Activated CD4-positive, alpha-beta T cell treated with anti-CD3 and anti-CD28 coated beads, Interleukin-2, Interleukin-6, amounts not matched to agents 100 ng/mL and 50 ng/mL, durations not matched to agents 16 hours and 8 hours (primary cell): ENCODE measurements around the gene COPZ2.
"Not testable (repeated sequence)": the region's sequence is repeated elsewhere in the genome, so short reads cannot be mapped to it uniquely, and the experiment has no call there.

Source experiments
- DNase-seq: peaks from one replicate; pipeline ENCODE4 v3.0.0-alpha.2; 2020

COPZ2 gene

DNA sequence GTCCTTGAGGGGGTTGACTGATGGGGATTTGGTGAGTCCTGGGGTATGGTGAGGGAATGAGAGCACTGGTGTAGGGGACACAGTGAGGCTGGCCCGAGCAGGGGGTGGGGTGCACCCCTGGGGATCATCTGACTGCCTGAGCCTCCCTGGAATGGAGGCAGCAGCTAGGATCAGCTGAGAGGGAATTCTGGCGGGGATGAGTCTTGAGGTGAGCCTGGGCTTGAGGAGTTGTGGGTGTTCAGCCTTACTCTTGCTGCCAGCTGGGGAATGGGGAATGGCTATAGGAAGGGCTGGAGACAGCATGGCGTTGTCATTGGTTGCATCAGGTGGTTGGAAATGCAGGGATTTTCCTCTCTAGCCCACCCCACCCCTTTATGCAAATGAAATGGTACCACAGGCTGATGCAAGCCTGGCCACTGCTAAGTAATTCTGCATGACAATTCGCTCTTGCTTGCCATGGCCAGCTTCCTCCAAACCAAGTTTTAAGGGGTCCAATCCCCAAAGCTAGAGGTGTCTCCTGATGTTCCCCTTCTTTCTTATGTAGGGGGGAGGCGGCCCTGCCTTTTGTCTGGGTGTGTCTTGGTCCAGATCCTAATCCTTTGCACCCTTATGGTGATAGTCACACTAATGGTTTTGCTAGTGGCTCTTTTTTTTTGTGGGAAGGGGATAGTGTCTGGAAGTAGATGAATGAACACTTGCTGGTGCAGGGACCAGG, 18.1 kb upstream of the COPZ2 start:
- DNase-seq: peak; percentile 70

DNA sequence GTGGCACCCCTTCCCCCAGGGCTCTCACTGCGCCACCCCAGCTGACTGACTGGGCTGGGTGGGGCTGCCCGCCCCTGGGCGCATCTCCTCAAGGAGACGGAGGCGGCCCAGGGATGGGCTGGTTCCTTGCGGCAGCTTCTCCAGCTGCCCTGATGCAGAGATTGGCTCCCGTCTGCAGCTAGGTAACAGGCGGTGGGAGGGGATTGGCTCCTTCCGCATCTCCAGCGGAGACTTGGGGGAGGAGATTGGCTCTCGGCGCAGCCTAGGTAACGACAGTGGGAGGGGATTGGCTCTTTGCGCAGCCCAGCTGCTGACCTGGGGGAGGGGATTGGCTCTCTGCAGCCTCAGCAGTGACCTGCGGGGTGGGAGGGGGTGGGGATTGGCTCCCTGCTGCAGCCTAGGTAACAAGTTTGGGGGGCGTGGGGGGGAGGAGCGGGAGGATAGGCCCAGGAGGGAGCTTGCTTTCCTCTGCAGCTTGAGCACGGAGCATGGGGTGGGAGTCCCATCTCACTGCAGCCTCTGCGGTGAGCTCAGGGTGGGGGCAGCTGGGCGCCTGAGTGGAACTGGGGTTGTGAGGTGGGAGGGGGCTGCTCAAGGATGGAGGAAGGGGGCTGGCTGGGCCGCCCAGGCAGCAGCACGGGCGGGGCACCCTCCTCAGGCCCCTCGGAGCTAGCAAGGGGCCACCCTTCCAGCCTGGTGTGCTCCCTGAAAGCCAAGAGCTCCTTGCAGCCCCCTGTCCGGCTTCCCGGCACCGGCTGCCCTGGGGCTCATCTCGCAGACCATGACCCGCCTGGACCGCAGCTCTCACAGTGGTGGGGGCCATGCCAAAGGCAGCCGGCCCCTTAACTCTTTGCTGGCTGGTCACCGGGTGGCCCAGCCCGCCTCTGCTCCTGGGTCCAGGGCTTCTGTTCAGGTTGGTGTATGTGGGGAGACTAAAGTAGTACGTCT, 16.9 kb upstream of the COPZ2 start:
- DNase-seq: no peak

DNA sequence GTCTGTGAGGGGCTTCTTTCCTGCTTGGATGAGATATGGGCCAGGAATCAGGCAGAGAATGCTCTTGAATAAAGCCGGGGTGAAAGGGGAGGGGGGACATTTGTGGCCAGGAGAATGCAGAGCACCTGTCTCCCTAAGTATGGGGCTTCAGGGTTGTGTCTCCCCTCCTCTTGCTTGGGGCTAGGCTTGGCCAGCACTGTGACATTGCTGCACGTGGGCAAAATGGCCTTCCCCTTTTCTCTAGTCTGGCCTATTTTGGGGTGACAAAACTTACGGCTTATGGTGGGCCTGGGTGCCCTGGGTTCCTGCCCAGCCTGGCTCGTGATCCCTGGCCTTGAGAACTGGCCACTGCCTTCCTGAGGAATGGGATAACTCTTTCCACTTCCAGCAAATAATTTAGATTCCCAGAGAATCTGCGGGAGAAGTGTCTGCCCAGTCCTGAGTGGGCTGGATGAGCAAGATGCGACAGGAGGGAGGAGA, 16.2 kb upstream of the COPZ2 start:
- no peak for DNase-seq

DNA sequence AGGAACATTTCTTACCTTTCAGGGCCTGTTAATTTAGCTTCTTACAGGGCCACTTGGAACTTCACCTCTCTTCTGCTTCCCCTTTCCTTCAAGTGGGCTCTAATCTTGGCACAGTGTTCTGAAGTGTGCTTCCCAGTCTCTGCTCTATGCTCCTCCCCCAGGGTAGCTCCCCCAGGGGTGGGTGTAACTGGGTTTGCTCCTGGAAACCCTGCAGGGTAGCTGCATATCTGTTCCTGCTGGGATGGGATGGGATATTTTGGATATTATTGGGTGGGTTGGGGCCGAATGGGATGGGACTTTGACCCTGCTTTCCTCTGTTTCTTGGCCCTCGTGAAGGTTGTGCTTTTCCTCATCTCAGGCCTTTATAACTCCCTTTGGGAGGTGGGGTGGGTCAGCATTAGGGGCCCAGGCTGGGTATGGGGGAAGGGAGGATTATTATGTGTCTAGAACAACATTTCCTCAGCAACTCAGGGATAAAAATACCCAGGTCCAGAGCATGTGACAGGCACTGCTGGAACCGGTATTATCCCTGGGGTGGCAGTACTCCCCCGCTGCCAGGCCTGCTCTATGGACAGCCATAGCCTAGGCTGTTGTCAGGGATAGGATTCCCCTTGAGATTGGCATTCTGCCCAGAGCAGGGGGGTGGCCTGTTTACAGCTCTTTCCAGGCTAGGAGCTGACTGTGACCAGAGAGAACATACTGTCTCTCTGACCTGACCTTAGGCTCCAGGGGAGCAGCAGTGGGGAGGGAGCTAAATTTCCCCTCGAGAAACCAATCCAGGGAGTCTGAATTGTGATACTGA, 15.6 kb upstream of the COPZ2 start:
- DNase-seq: no peak

DNA sequence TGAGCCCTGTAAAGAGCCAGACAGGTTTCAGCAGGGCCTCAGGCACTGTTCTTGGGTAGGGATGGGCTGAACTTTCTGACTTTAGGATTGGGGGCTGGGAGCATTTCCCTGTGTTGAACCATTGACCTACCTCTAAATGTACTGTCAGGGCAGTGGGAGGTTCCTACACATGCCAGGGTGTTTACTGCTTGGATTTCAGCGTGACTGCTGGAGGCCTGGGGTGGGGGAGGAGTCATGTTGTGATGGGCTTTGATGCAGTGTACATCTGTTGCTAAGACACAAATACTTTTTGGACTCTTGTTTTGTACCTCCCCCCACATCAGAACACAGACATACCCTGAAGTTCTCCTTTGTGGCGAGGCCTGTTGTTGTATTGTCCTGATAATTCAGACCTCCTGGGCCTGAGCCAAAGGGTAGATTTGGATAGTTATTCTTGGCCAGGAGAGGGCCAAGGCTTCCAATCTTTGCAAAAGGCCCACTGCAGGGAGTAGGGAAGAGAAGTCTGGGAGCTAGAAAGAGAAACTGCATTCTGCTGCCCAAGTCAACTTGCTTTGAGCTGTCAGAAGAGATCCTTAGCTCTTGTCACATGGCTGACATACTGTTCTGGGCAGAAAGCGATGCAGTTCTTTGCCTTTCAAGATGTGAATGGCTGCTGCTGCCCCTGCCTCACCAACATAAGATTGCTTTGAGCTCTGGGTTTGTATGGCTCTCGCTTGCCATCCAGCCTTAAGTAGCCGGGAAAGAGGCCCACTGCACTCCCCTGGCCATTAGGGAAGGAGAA, 14.3 kb upstream of the COPZ2 start:
- no peak for DNase-seq

DNA sequence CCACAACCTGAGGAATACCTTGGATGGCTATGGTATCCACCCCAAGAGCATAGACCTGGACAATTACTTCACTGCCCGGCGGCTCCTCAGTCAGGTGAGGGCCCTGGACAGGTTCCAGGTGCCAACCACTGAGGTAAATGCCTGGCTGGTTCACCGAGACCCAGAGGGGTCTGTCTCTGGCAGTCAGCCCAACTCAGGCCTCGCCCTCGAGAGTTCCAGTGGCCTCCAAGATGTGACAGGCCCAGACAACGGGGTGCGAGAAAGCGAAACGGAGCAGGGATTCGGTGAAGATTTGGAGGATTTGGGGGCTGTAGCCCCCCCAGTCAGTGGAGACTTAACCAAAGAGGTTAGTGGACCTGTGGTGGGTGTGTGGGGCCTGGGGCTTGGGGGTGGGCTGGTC, 13.7 kb upstream of the COPZ2 start:
- DNase-seq: no peak

DNA sequence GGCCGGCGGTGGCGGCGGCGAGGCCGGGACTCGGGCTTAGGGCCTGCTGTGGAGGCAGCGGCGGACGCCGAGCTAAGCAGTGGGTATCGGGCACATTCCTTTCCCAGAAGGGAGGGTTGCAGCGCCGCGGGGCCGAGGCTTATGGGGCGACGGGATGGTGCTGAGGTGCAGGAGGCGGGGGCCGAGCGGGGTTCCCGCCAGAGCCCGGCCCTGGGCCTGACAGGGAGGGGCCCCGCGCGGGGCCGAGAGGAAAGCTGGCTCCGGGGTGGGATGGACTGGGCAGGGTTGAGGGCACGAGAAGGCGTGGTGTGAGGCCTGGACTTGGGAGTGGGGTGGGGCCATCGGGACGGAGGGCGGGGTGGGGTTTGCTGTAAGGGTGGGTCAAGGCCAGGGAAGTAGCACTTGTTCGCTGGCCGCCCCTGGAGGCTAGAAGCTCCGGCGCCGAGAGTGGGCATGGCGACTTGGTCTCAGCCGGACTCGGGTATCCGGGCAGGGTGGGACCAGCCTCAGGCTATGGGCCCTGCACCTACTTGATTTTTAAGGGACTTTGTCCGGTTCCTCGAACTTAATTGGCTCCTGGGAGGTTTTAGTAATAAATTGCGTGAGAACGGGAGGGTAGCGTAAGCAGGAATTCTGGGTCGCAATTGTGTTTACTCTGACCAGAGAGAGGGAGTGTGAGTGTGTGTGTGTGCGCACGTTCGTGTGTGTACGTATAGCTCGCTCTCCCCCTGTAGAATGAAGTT, 11.0 kb upstream of the COPZ2 start:
- peak; percentile 77 for DNase-seq

DNA sequence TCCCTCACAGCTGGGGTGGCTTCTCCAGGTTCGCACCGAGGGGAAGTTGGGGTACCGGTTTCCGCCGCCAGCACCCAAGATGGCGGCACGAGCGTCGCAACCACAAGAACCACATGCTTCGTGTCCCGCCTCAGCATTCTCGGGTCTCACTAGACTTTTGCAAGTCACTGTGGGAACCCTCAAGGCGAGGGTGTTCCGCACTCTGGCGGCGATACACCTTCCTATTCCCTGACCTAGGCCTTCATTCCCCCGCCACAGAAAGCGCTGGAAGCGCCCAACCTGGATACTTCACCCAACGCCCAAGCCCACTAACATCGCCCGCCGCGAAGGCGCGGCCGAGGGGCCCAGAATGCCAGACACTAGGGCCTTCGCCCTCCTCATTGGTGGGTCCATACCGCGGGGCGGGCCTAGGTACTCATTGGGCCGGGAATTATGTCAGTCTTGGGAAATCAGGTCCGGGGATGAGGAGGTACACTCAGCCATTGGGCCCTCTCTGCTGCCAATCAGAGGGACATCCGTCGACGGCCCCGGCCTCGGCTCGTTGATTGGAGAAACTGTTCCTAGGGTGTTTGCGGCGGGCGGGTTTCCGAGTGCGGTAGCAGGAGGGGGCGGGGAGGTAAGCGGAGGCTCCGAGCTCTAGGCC, 10.3 kb upstream of the COPZ2 start, which contains the start of gene NFE2L1:
Gene NFE2L1 (plus strand): TSS at position 619 of the 643 bp plus-strand sequence. CDS start 2,760 bp downstream, outside the sequence.
- peak; percentile 100 for DNase-seq

DNA sequence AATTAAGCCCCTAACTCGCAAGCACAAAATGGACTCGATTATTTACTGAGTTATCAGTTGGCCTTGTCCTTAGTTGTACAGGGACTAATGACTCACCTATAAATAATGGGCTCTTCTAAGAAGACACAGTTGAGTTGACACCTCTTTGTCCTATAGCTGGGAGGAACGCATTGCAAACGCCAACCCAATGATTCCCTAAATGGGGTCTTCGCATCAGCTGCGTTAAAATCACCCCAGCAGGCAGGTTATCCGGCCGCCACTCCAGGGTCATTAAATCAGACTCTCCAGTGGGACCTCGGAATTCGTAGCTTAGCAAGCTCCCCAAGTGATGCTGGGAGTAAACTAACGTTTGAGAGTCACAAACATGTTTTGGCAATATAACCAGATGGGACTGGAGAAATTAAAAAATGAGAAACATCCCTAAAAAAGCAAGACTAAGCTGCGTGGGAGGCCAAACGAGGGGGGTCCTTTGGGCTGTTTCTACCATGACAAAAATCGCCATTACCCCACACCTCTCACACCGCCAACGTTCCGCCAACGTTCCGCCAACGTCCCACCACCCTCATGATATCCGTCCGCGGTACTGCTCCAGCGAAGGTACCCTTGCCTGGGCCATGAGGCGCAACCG, 9.6 kb upstream of the COPZ2 start:
- no peak for DNase-seq

DNA sequence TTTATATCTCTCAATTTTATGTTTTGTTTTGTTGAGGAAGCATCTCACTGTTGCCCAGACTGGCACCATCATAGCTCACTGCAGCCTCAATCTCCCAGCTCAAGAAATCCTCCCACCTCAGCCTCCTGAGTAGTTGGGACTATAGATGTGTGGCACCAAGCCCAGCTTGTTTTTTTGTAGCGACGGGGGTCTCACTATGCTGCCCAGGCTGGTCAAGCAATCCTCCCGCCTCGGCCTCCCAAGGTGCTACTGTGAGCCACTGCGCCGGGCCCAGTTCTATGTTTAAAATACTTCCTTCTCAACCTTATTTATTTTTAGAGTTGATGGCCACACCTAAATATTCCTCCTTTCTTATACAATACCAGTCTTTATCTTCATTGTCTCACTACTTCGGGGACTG, 8.7 kb upstream of the COPZ2 start:
- DNase-seq: no peak

DNA sequence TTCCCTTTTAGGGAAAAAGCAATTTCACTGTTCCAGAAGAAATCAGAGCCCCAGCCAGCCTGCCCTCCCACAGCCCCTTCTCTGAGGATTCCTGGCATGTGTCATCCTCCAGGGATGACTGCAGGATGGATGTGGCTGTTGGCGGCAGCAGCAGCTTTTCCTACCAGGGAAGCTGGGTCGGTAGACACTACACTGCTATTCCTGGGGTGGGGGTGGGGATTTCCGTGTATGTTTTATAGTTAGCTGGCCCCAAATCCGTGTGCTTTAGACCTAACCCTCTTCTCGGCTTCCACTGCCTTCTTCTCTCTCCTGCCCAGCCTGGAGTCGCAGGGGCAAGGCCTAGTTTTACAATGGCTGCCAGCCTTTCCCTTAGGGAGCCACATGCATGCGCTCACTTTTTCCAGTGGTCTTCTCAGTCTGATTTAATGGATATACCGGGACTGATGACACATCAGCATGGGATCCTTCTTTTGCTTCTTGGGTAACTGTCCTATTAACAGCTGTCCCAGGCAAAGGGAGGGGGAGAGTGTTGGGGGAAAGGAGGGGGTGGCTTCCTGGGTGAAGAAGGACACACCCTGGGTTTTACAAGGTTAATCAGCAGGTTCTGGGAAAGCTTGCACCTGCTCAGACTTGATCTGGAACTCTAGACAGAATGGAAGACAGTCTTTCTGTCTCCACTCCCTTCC, 7.9 kb upstream of the COPZ2 start:
- no peak for DNase-seq

DNA sequence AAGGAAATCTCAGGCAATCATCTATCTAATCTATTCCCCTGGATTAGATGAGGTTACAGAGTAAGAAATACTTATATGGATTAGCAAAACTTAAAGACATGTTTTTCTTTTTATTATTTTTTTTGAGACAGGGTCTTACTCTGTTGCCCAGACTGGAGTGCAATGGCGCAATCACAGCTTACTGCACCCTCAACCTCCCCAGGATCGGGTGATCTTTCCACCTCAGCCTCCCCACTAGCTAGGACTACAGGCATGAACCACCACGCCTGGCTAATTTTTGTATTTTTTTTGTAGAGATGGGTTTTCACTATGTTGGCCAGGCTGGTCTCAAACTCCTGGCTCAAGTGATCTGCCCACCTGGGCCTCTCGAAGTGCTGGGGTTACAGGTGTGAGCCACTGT, 7.3 kb upstream of the COPZ2 start:
- DNase-seq: no peak

DNA sequence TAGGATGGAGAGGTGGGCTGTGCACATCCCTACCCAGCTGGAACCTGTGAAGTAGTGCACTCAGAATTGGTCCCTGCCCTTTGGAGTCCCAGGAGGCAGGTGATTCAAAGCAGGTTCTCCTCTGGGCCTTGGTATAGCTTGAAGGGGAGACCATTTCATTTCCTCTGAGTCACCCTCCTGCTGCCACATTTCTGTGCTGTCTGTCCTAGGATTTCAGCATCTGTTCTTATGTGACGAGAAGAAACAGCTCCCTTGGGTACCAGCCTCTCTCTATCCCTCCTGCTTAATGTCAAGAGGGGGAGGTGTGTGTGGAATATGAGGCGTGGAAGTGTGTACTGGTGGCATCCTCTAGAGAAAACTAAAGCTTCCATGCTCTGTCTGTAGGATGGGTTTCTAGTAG, 5.6 kb upstream of the COPZ2 start:
- no peak for DNase-seq

DNA sequence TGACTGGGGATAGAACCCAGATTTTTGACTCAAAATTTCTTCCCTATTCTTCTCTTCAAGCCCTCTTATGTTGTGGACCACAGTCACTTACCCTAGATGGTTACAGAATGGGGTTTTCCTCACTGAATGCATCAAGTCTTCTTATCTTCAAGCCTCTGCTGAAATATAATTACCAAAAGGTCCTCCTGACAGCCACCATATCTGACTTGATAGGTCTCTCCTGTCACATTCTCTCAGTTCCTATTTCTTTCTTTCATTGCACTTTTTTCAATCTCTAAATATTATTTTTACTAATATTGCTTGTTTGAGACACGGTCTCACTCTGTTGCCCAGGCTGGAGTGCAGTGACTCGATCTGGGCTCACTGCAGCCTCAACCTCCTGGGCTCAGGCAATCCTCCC, 1.1 kb upstream of the COPZ2 start:
- DNase-seq: no peak

DNA sequence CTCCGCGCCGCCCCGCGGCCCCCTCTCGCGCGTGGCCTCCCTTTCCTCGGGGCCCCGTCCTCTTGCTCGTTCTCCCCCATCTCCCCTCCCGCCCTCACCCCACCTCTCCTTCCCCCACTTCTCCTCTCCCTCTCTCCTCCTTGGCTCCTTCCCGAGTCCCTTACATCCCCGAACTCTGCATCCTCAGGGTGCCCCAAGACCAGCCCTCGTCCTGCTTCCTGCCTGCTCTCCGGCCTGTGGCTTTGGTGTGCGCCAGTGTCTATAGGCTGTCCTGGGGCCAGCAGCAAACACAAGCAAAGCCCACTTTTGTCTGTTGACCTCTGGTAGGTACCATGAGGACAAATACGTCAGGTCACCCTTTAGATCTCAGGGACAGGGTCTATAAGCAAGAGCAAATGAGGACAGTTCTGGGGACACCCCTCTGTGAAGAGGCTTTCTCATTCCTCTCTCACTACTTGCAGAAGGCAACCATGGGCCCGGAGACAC, 284 bp upstream of the COPZ2 start:
- DNase-seq: no peak

DNA sequence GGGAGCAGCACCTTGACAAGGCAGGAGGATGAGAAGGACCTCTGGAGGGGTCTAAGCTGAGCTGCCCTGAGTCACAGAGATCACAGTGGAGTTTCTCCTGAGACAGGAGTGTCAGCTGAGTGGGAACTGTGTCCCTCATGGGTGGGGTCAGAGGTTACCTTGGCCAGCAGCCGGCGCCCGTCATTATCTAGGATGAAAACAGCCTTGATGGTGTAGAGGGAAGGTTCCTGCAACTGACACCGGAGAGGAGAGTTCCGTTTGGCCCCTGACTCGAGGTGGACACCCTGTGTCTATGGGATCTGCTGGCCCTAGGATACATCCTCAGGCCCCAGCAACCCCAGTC, 933 bp downstream of the COPZ2 start:
- DNase-seq: no peak

DNA sequence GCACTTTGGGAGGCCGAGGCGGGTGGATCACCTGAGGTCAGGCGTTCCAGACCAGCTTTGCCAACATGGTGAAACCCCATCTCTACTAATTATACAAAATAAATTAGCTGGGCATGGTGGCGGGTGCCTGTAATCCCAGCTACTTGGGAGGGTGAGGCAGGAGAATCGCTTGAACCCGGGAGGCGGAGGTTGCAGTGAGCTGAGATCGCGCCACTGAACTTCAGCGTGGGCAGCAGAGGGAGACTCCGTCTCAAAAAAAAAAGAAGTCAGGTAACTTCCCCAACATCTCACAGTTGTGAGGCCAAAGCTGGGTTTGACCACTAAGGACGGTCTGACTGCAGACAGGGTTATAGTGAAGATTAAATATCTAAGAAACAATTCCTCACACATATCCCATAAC, 2.9 kb downstream of the COPZ2 start:
- DNase-seq: not testable (repeated sequence)

DNA sequence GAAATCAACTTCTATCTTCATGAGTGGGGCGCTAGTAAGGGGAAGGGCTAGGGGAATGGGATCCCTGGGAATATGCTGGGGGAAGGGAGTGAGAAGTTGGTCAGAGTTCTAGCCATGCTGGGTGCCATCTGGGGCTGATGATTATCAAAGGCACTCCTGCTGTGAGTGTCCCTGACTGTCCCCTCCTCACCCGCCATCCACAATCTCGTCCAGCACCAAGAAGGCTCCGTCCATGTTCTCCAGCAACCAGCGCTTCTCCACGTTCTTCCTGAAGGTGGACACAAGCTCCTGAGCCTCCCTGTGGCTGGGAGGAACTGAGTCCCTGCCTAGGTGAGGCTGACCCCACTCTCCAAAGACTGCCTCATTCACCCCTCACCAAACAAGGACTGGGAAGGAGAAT, 5.6 kb downstream of the COPZ2 start:
- no peak for DNase-seq

DNA sequence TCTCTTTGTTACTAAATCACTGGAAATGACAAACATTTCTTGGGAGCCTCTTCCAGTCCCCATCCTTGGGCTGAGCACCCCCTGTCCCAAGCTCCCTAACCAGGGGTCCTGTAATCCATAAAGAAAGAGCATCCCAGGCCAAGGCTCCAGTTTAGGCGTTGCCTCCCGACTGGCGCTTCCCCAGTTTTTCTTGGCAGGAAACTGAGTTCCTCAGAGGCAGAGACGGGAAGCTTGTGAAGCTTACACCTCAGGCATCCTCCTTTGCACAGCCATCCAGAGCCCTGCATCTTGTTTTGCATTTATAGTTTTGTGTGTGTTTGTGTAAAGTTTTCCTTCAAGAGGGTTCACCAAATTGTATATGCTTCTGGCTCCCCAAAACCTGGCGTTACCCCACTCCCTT, 7.1 kb downstream of the COPZ2 start:
- no peak for DNase-seq

DNA sequence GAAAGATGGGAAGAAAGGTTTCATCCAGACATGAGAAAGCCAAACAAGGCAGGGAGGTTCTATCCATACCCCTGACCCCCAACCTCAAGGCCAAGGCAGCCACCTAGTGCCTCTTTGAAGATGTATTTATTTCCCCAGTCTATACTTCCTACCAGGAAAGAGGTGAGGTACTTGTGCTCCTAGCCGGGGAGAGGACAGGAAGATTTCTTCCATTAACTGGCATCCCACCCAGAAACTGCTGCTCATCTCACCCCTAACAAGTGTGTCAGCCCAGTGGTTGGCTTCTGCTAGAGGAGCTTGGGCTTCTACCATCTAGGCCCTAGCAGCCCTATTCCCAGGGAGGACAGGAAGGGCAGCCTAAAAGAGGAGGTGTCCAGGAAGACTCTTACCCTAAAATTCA, 8.9 kb downstream of the COPZ2 start:
- no peak for DNase-seq
